Panc1 (cell line): ENCODE data around the gene SLC6A12. TPM values are rescaled to one million over a fixed set of nuclear protein-coding genes. Genes with fewer than 3 reads are reported as not detected.

Experiments
- ATAC-seq: fragments of 200-7000 bp; cut with Tn5 transposase; 2 replicates; pipeline ENCODE4 v1.9.1; 2020; ENCODE audit warnings: mild to moderate bottlenecking, moderate library complexity
- BruUV-seq: library from RNA; stranded (reverse); fragments of 400-500 nt; replicated peaks from 2 replicates; lab custom pipeline; 2021; lab: Mats Ljungman, UMichigan
- CTCF ChIA-PET: fragments of 300-600 bp; sonication (Branson Sonifier 250); formaldehyde crosslinking; loops from one replicate; lab custom pipeline; 2022; ENCODE audit warnings: antibody characterized with exemption; lab: Charles Lee
- POLR2A ChIA-PET: fragments of 300-600 bp; sonication (Branson Sonifier 250); formaldehyde crosslinking; loops from one replicate; lab custom pipeline; 2022; ENCODE audit warnings: antibody characterized with exemption; lab: Charles Lee
- DNase-seq: peaks from one replicate; pipeline ENCODE4 v3.0.0-alpha.2; 2010; ENCODE audit warnings: low read depth, low spot score
- H3K27ac ChIP-seq: 2 replicates; pipeline ENCODE4 v1.5.1; 2011; ENCODE audit warnings: mild to moderate bottlenecking, low read length, inconsistent platforms
- H3K27me3 ChIP-seq: fragments of 200-500 bp; sonication (Bioruptor generic); 2 replicates; pipeline ENCODE4 v1.6.0; 2014; ENCODE audit warnings: low read length, inconsistent platforms; ENCODE audit not compliant: control insufficient read depth, insufficient read depth
- H3K36me3 ChIP-seq: fragments of 200-500 bp; sonication (Bioruptor generic); 2 replicates; pipeline ENCODE4 v1.5.1; 2014; ENCODE audit warnings: inconsistent platforms, mild to moderate bottlenecking, low read length, moderate library complexity; ENCODE audit not compliant: control insufficient read depth, insufficient read depth
- H3K4me1 ChIP-seq: 2 replicates; pipeline ENCODE4 v1.5.1; 2011; ENCODE audit warnings: inconsistent platforms, mild to moderate bottlenecking, low read length, moderate library complexity; ENCODE audit not compliant: control insufficient read depth, insufficient read depth
- H3K4me3 ChIP-seq, 2 experiments: 2 replicates each; pipeline ENCODE4 v1.5.1; 2011 to 2012; ENCODE audit warnings: low read depth in 2 of 2, low read length in 2 of 2, mild to moderate bottlenecking in 2 of 2, inconsistent platforms in 1 of 2, moderate library complexity in 1 of 2
- H3K9me3 ChIP-seq: fragments of 200-500 bp; sonication (Bioruptor generic); 2 replicates; pipeline ENCODE4 v1.5.1; 2014; ENCODE audit warnings: low read depth, mild to moderate bottlenecking, inconsistent platforms, low read length, moderate library complexity; ENCODE audit not compliant: control insufficient read depth, insufficient read depth
- CTCF ChIP-seq: fragments of 450-650 bp; IDR thresholded peaks from 2 replicates; pipeline ENCODE4 v1.5.1; 2017; ENCODE audit warnings: mild to moderate bottlenecking
- POLR2AphosphoS5 ChIP-seq: IDR thresholded peaks from 2 replicates; pipeline ENCODE4 v1.6.1; 2012; ENCODE audit warnings: mild to moderate bottlenecking, low read depth, low read length, moderate library complexity
- REST ChIP-seq, 2 experiments: IDR thresholded peaks; 2 replicates each; pipeline ENCODE4 v1.6.1; 2011 to 2012; ENCODE audit warnings: low read depth in 2 of 2, control low read depth in 1 of 2, low read length in 1 of 2, mild to moderate bottlenecking in 1 of 2, moderate library complexity in 1 of 2; ENCODE audit not compliant: insufficient read depth in 1 of 2
- SIN3A ChIP-seq: IDR thresholded peaks from 2 replicates; pipeline ENCODE4 v1.6.1; 2012; ENCODE audit warnings: low read depth, mild to moderate bottlenecking, low read length, moderate library complexity, borderline replicate concordance; ENCODE audit not compliant: insufficient read depth
- TCF7L2 ChIP-seq: IDR thresholded peaks from 2 replicates; pipeline ENCODE4 v1.6.1; 2011; ENCODE audit warnings: mild to moderate bottlenecking, low read depth, low read length, inconsistent platforms
- in situ Hi-C: cut with HindIII; loops from 2 replicates; pipeline ENCODE4 v1.10.0; 2016; ENCODE audit warnings: low sequenced_read_pairs, low pct_unique_long_range_greater_than_20kb
- intact Hi-C: fragments of 100-400 bp; cut with micrococcal nuclease; formaldehyde crosslinking; loops from one replicate; pipeline ENCODE4 v1.10.0; 2022; ENCODE audit not compliant: unreplicated experiment
- total RNA-seq: library from RNA; stranded (reverse); gene quantifications from one replicate; pipeline ENCODE4 v1.2.1, GENCODE V29; 2021; ENCODE audit not compliant: unreplicated experiment

SLC6A12 gene
- total RNA-seq, 1 experiment from 2014 or later, result 1.0 TPM

- BruUV-seq, result no TSS peak
- ChIA-PET CTCF (no interaction called here), POLR2A (no interaction called here)
- no peaks in the 10 kb centered on the region for H3K9me3 ChIP-seq
- in situ Hi-C loops (no loop called here), intact Hi-C loops (no loop called here)
- H3K27me3 ChIP-seq, result no peaks in the 10 kb centered on the region
- H3K36me3 ChIP-seq, result no peaks in the 10 kb centered on the region
- no peak; the same call in 1 of the 2 replicates for ATAC-seq
- no peak overlapping the region for H3K4me3 ChIP-seq
- no peak for DNase-seq
- H3K27ac ChIP-seq, result no peak overlapping the region
- no peaks in the 10 kb centered on the region for H3K4me1 ChIP-seq
- TF ChIP-seq POLR2AphosphoS5, result no peak
Measured at GRCh38 chr12:232731-233614, 19.0 kb upstream of the SLC6A12 start.

- H3K9me3 ChIP-seq, result no peaks in the 10 kb centered on the region
- ATAC-seq, result no peak
- intact Hi-C loops (no loop called here), in situ Hi-C loops (no loop called here)
- H3K27ac ChIP-seq, result no peak overlapping the region
- H3K4me3 ChIP-seq, result no peak overlapping the region
- H3K4me1 ChIP-seq, result no peaks in the 10 kb centered on the region
- CTCF ChIA-PET, result no interaction called here
- POLR2A ChIA-PET, result no interaction called here
- BruUV-seq, result no TSS peak
- no peaks in the 10 kb centered on the region for H3K27me3 ChIP-seq
- TF ChIP-seq POLR2AphosphoS5 (no peak), TCF7L2 (no peak), CTCF (no peak), SIN3A (no peak), REST (IDR thresholded peaks at IDR 0.05; ENCODE audit: insufficient read depth in 1 of 2, low read depth in 2 of 2, low read length in 1 of 2) (no peak)
- no peaks in the 10 kb centered on the region for H3K36me3 ChIP-seq
- DNase-seq, result no peak
Measured at GRCh38 chr12:230925-231671, 17.1 kb upstream of the SLC6A12 start.
